ENCODE results near the gene ERN1.

Gene ERN1

GRCh38 chr17:64157669-64158180 is 27.8 kb upstream of the ERN1 start:
- no peak for DNase-seq

GRCh38 chr17:64156670-64157069 is 26.7 kb upstream of the ERN1 start:
- DNase-seq: no peak

GRCh38 chr17:64155751-64156544 is 26.0 kb upstream of the ERN1 start:
- no peak for DNase-seq

- no peak for DNase-seq
Measured at GRCh38 chr17:64155129-64155528, 25.2 kb upstream of the ERN1 start.

- DNase-seq: no peak
Measured at GRCh38 chr17:64154717-64155116, 24.8 kb upstream of the ERN1 start.

GRCh38 chr17:64154313-64154695 is 24.4 kb upstream of the ERN1 start:
- DNase-seq: no peak

GRCh38 chr17:64153565-64154312 is 23.8 kb upstream of the ERN1 start:
- DNase-seq: no peak

GRCh38 chr17:64152428-64153125 is 22.6 kb upstream of the ERN1 start:
- DNase-seq: no peak

- no peak for DNase-seq
Measured at GRCh38 chr17:64151016-64151368, 21.0 kb upstream of the ERN1 start.

- no peak for DNase-seq
Measured at GRCh38 chr17:64150237-64151015, 20.5 kb upstream of the ERN1 start.

- no peak for DNase-seq
Measured at GRCh38 chr17:64149196-64149595, 19.3 kb upstream of the ERN1 start.

GRCh38 chr17:64148699-64149098 is 18.8 kb upstream of the ERN1 start:
- DNase-seq: no peak

- DNase-seq: no peak
Measured at GRCh38 chr17:64148017-64148631, 18.2 kb upstream of the ERN1 start.

GRCh38 chr17:64147110-64148016 is 17.4 kb upstream of the ERN1 start:
- DNase-seq: no peak

- peak; percentile 69 for DNase-seq
Measured at GRCh38 chr17:64146418-64147109, 16.6 kb upstream of the ERN1 start.

- peak; percentile 100 for DNase-seq
Measured at GRCh38 chr17:64145751-64146417, 15.9 kb upstream of the ERN1 start.

- DNase-seq: no peak
Measured at GRCh38 chr17:64145375-64145750, 15.4 kb upstream of the ERN1 start.

- DNase-seq: no peak
Measured at GRCh38 chr17:64139542-64139941, 9.6 kb upstream of the ERN1 start.

- no peak for DNase-seq
Measured at GRCh38 chr17:64138441-64138840, 8.5 kb upstream of the ERN1 start.

GRCh38 chr17:64135000-64135399 is 5.1 kb upstream of the ERN1 start:
- DNase-seq: no peak
